MM.1S (cell line): ENCODE measurements around the gene PPARD.

Experiments used
- CTCF ChIP-seq: fragments of 300-600 bp; sonication (generic); IDR thresholded peaks from 2 replicates; pipeline ENCODE4 v1.5.1; 2016; ENCODE audit warnings: antibody characterized with exemption, low read length, mixed read lengths
- EZH2 ChIP-seq: fragments of 300-600 bp; sonication (generic); optimal IDR thresholded peaks from 2 replicates; pipeline ENCODE3; 2017; ENCODE audit warnings: low read depth, mild to moderate bottlenecking, antibody characterized with exemption, low read length, mixed read lengths

DNA sequence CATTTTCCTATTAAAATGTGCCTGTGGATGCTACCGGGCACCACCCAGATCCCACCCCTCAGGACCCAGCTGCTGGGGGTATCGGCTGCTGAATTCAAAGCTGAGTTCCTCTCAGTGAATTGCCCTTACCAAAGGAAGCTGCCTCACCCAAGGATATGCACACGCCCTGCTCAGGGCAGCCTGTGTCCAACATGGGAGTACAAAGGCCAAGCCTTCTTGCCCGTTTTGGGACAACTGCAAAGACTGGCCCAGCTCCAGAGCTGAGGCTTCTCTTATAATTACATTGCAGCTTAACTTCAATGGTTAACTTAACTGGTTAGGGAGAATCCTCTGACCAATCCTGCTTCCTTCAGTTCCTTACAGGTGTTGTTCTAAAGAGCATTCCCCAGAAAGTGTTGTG is 89.9 kb downstream of the PPARD start:
- no peak for TF ChIP-seq CTCF
- no peak for TF ChIP-seq EZH2
